Thoracic aorta (tissue), 2 donors: Measurements from ENCODE around the gene DLX1. TPM values are rescaled to one million over a fixed set of nuclear protein-coding genes. Genes with fewer than 3 reads are reported as not detected.
"Not testable (repeated sequence)": the region's sequence is repeated elsewhere in the genome, so short reads cannot be mapped to it uniquely, and the experiment has no call there.

Experiments
- ATAC-seq: fragments of 150-250 bp; one replicate; pipeline ENCODE4 v1.8.0; 2017; ENCODE audit warnings: low read depth; ENCODE audit not compliant: insufficient number of reproducible peaks, low FRiP score
- DNase-seq: peaks from one replicate; pipeline ENCODE4 v3.0.0-alpha.2; 2020; ENCODE audit warnings: low spot score
- H3K27ac ChIP-seq, 2 donors: fragments of 200-600 bp; sonication (generic); 1 replicate in 1 of 2; 2 replicates in 1 of 2; pipeline ENCODE4 v1.5.1; 2016; ENCODE audit warnings: mild to moderate bottlenecking in 2 of 2, moderate library complexity in 2 of 2
- H3K27me3 ChIP-seq: fragments of 200-600 bp; sonication (generic); replicated peaks from 2 replicates; pipeline ENCODE4 v1.6.0; 2016; ENCODE audit warnings: mild to moderate bottlenecking; ENCODE audit not compliant: insufficient read depth
- H3K36me3 ChIP-seq: fragments of 200-600 bp; sonication (generic); one replicate; pipeline ENCODE4 v1.5.1; 2016
- H3K4me1 ChIP-seq, 2 donors: fragments of 200-600 bp; sonication (generic); 1 replicate in 1 of 2; 2 replicates in 1 of 2; pipeline versions ENCODE4 v1.5.1 to v1.6.0; 2016; ENCODE audit warnings: low read depth in 2 of 2, mild to moderate bottlenecking in 1 of 2; ENCODE audit not compliant: control insufficient read depth in 1 of 2
- H3K4me3 ChIP-seq: fragments of 200-600 bp; sonication (generic); 2 replicates; pipeline ENCODE4 v1.5.1; 2016; ENCODE audit warnings: mild to moderate bottlenecking
- H3K9me3 ChIP-seq: fragments of 200-600 bp; sonication (generic); 2 replicates; pipeline ENCODE4 v1.5.1; 2016
- CTCF ChIP-seq: fragments of 200-600 bp; sonication (generic); IDR thresholded peaks from one replicate; pipeline ENCODE4 v1.5.1; 2019; ENCODE audit warnings: antibody characterized with exemption
- total RNA-seq, 2 donors: library from RNA; depleted of rRNA; stranded (reverse); fragments of >200 nt; gene quantifications; one replicate each; pipeline versions ENCODE4 v1.1.0 to v1.2.3, GENCODE V29; 2016

Gene DLX1
- total RNA-seq, 2 donors from 2014 or later, result 0.68 to 0.92 TPM

GRCh38 chr2:172137943-172138342 lies 52.6 kb downstream of the DLX1 start:
- Histone ChIP-seq H3K9me3 (no peaks in the 10 kb centered on the region), H3K27ac (no peak overlapping the region), H3K36me3 (no peaks in the 10 kb centered on the region), H3K4me3 (no peak overlapping the region), H3K27me3 (no peaks in the 10 kb centered on the region), H3K4me1 (no peaks in the 10 kb centered on the region)
- no peak for DNase-seq
- TF ChIP-seq CTCF, result no peak
- ATAC-seq, result no peak

- not testable (repeated sequence) for H3K9me3 ChIP-seq, DNase-seq, H3K4me1 ChIP-seq, H3K36me3 ChIP-seq, H3K27me3 ChIP-seq, ATAC-seq, H3K4me3 ChIP-seq, H3K27ac ChIP-seq
These were observed 53.4 kb downstream of the DLX1 start for GRCh38 chr2:172138727-172139126.

Other genes starting within 250 kb of the DLX1 start
- 10 to 100 TPM; 27.2 to 39.3 TPM for gene SLC25A12, start 191.3 kb upstream of the DLX1 start, total RNA-seq
- gene HAT1, start 163.0 kb upstream of the DLX1 start, total RNA-seq, result 10 to 100 TPM; 17.3 to 25.3 TPM
- 10 to 100 TPM in 1 of 2 donors, 1 to 10 TPM in 1; 3.2 to 10.8 TPM for gene METAP1D, start 85.6 kb upstream of the DLX1 start, total RNA-seq
- gene DLX2, start 17.4 kb downstream of the DLX1 start, total RNA-seq, result 1 to 10 TPM in 1 of 2 donors, not detected in 1; 1.6 TPM